GM23248 (cell line): ENCODE measurements around the gene GNG10. TPM values are rescaled to one million over a fixed set of nuclear protein-coding genes. Genes with fewer than 3 reads are reported as not detected.

Experiments used
- DNase-seq: peaks from one replicate; pipeline ENCODE4 v3.0.0-alpha.2; 2015
- H2AFZ ChIP-seq: fragments of 200-600 bp; sonication (generic); 2 replicates; pipeline ENCODE4 v1.6.1; 2016; ENCODE audit warnings: antibody characterized with exemption
- H3F3A ChIP-seq: fragments of 200-600 bp; sonication (generic); 2 replicates; pipeline ENCODE4 v1.6.1; 2016; ENCODE audit warnings: mild to moderate bottlenecking, antibody characterized with exemption, mixed run types; ENCODE audit not compliant: insufficient read depth
- H3K27ac ChIP-seq: fragments of 200-600 bp; sonication (generic); 2 replicates; pipeline ENCODE4 v1.5.1; 2016; ENCODE audit warnings: mild to moderate bottlenecking
- H3K27me3 ChIP-seq: fragments of 200-600 bp; sonication (generic); replicated peaks from 2 replicates; pipeline ENCODE4 v1.6.1; 2016; ENCODE audit warnings: mild to moderate bottlenecking; ENCODE audit not compliant: insufficient read depth
- H3K36me3 ChIP-seq: fragments of 200-600 bp; sonication (generic); 2 replicates; pipeline ENCODE4 v1.6.1; 2016; ENCODE audit warnings: low read depth, mild to moderate bottlenecking
- H3K4me1 ChIP-seq: fragments of 200-600 bp; sonication (generic); 2 replicates; pipeline ENCODE4 v1.6.1; 2016; ENCODE audit warnings: mild to moderate bottlenecking; ENCODE audit not compliant: insufficient read depth
- H3K4me2 ChIP-seq: fragments of 200-600 bp; sonication (generic); one replicate; pipeline ENCODE4 v1.6.1; 2016; ENCODE audit warnings: mild to moderate bottlenecking; ENCODE audit not compliant: unreplicated experiment
- H3K4me3 ChIP-seq: fragments of 200-600 bp; sonication (generic); 2 replicates; pipeline ENCODE4 v1.5.1; 2016; ENCODE audit warnings: mild to moderate bottlenecking
- H3K79me2 ChIP-seq: fragments of 200-600 bp; sonication (generic); 2 replicates; pipeline ENCODE4 v1.6.1; 2016; ENCODE audit warnings: mild to moderate bottlenecking; ENCODE audit not compliant: insufficient read depth
- H3K9ac ChIP-seq: fragments of 200-600 bp; sonication (generic); 2 replicates; pipeline ENCODE4 v1.6.1; 2016; ENCODE audit warnings: mild to moderate bottlenecking
- H3K9me2 ChIP-seq: fragments of 200-600 bp; sonication (generic); 2 replicates; pipeline ENCODE4 v1.6.1; 2016; ENCODE audit warnings: mixed run types, mild to moderate bottlenecking, moderate library complexity; ENCODE audit not compliant: insufficient read depth
- H3K9me3 ChIP-seq: fragments of 200-600 bp; sonication (generic); one replicate; pipeline ENCODE4 v1.6.1; 2017; ENCODE audit warnings: low read depth
- H4K20me1 ChIP-seq: fragments of 200-600 bp; sonication (generic); 2 replicates; pipeline ENCODE4 v1.6.0; 2016; ENCODE audit not compliant: insufficient read depth
- EZH2 ChIP-seq: fragments of 200-600 bp; sonication (generic); IDR thresholded peaks from 2 replicates; pipeline ENCODE4 v1.6.1; 2018; ENCODE audit warnings: antibody characterized with exemption, mild to moderate bottlenecking; ENCODE audit not compliant: insufficient read depth, poor library complexity, severe bottlenecking
- EZH2phosphoT487 ChIP-seq: fragments of 200-600 bp; sonication (generic); IDR thresholded peaks from 2 replicates; pipeline ENCODE4 v1.6.1; 2018; ENCODE audit warnings: antibody characterized with exemption, moderate library complexity, mild to moderate bottlenecking, low read depth; ENCODE audit not compliant: insufficient read depth
- WGBS, 2 experiments: methylation state at CpG; one replicate each; pipeline ENCODE4 v1.1.6; 2015 to 2017; ENCODE audit warnings: low lambda C conversion rate in 2 of 2, low coverage in 1 of 2; ENCODE audit errors: missing lambda C conversion rate in 2 of 2; 5-methylcytosine and 5-hydroxymethylcytosine counted together
- in situ Hi-C: fragments of 300-500 bp; cut with MboI; formaldehyde crosslinking; loops from 2 replicates; pipeline ENCODE4 v1.15.0; 2020
- polyA plus RNA-seq: library from polyadenylated mRNA; unstranded; fragments of >200 nt; fragmentation: Nextera tagmentation; extraction: Ambion mirVana; gene quantifications from 2 replicates; pipeline ENCODE4 v1.2.1, GENCODE V29; 2016
- total RNA-seq: library from RNA; depleted of rRNA; stranded (reverse); fragments of >200 nt; shearing (Covaris generic); gene quantifications from 2 replicates; pipeline ENCODE4 v1.2.3, GENCODE V29; 2014

Gene GNG10
- total and polyA plus RNA-seq, 2 experiments from 2014 or later: 116 to 122 TPM

GRCh38 chr9:111691672-111692329 lies 30.4 kb downstream of the GNG10 start:
- no peaks in the 10 kb centered on the region for H3K9me2 ChIP-seq

GRCh38 chr9:111696796-111697195 lies 35.4 kb downstream of the GNG10 start:
- H3K9me3 ChIP-seq: no peaks in the 10 kb centered on the region
- H3F3A ChIP-seq: no peaks in the 10 kb centered on the region
- H3K9ac ChIP-seq: no peak overlapping the region
- H3K9me2 ChIP-seq: no peaks in the 10 kb centered on the region
- no peak overlapping the region for H2AFZ ChIP-seq
- H3K27me3 ChIP-seq: no peaks in the 10 kb centered on the region
- TF ChIP-seq EZH2phosphoT487 (no peak), EZH2 (no peak)
- H4K20me1 ChIP-seq: no peaks in the 10 kb centered on the region
- no peak overlapping the region for H3K4me2 ChIP-seq
- in situ Hi-C loops: no loop called here
- H3K27ac ChIP-seq: no peak overlapping the region
- no peaks in the 10 kb centered on the region for H3K79me2 ChIP-seq
- DNase-seq: no peak
- H3K4me3 ChIP-seq: no peak overlapping the region
- H3K36me3 ChIP-seq: no peaks in the 10 kb centered on the region
- no peaks in the 10 kb centered on the region; the same call in 1 of the 2 replicates for H3K4me1 ChIP-seq

More at GRCh38 chr9:111691672-111692329, 30.4 kb downstream of the GNG10 start:
- peak overlapping the region; percentile 75 for H2AFZ ChIP-seq
- H3K4me2 ChIP-seq: no peak overlapping the region
- no peaks in the 10 kb centered on the region for H3K9me3 ChIP-seq
- no peaks in the 10 kb centered on the region for H3K36me3 ChIP-seq
- no peaks in the 10 kb centered on the region for H3K27me3 ChIP-seq
- WGBS, 2 experiments: 51 to 52% methylated on average over 5 of the region's 5 CpGs
- peak; percentile 49 for DNase-seq
- H3K9ac ChIP-seq: no peak overlapping the region
- H3K4me3 ChIP-seq: no peak overlapping the region
- no peaks in the 10 kb centered on the region for H4K20me1 ChIP-seq
- no peaks in the 10 kb centered on the region; the same call in 1 of the 2 replicates for H3K4me1 ChIP-seq
- TF ChIP-seq EZH2phosphoT487 (no peak), EZH2 (no peak)
- H3F3A ChIP-seq: no peaks in the 10 kb centered on the region
- no peaks in the 10 kb centered on the region for H3K79me2 ChIP-seq
- H3K27ac ChIP-seq: no peak overlapping the region
- in situ Hi-C loops: no loop called here

GRCh38 chr9:111700776-111701175 lies 39.4 kb downstream of the GNG10 start:
- Histone ChIP-seq H3K36me3 (no peaks in the 10 kb centered on the region), H3K27ac (no peak overlapping the region), H3K4me1 (no peaks in the 10 kb centered on the region), H3K4me2 (no peak overlapping the region), H3K9me3 (no peaks in the 10 kb centered on the region), H2AFZ (no peak overlapping the region), H3F3A (no peaks in the 10 kb centered on the region), H3K79me2 (no peaks in the 10 kb centered on the region), H4K20me1 (no peaks in the 10 kb centered on the region; the same call in 1 of the 2 replicates), H3K27me3 (no peaks in the 10 kb centered on the region), H3K4me3 (no peak overlapping the region), H3K9ac (no peak overlapping the region), H3K9me2 (no peaks in the 10 kb centered on the region)
- TF ChIP-seq EZH2 (no peak), EZH2phosphoT487 (no peak)
- WGBS, 2 experiments: 62 to 71% methylated on average over 1 of the region's 1 CpG
- DNase-seq: no peak
- in situ Hi-C loops: no loop called here

GRCh38 chr9:111704503-111704902 lies 43.1 kb downstream of the GNG10 start:
- H3K4me1 ChIP-seq: no peaks in the 10 kb centered on the region
- H3F3A ChIP-seq: no peaks in the 10 kb centered on the region
- no peaks in the 10 kb centered on the region for H3K36me3 ChIP-seq
- no peak overlapping the region for H3K4me3 ChIP-seq
- no peaks in the 10 kb centered on the region for H3K9me3 ChIP-seq
- WGBS, 2 experiments: 94 to 98% methylated on average over 2 of the region's 2 CpGs
- H3K27ac ChIP-seq: no peak overlapping the region
- DNase-seq: no peak
- no peaks in the 10 kb centered on the region for H3K27me3 ChIP-seq
- no peaks in the 10 kb centered on the region for H3K79me2 ChIP-seq
- H4K20me1 ChIP-seq: no peaks in the 10 kb centered on the region; the same call in 1 of the 2 replicates
- H3K9ac ChIP-seq: no peak overlapping the region
- no peak overlapping the region for H3K4me2 ChIP-seq
- H3K9me2 ChIP-seq: no peaks in the 10 kb centered on the region
- in situ Hi-C loops: no loop called here
- TF ChIP-seq EZH2phosphoT487 (no peak), EZH2 (no peak)
- no peak overlapping the region for H2AFZ ChIP-seq

- no peak overlapping the region for H2AFZ ChIP-seq
- no peaks in the 10 kb centered on the region for H3K79me2 ChIP-seq
- H3K9me2 ChIP-seq: no peaks in the 10 kb centered on the region; the same call in 1 of the 2 replicates
- H3K27ac ChIP-seq: no peak overlapping the region
- no peak overlapping the region for H3K9ac ChIP-seq
- H3K4me2 ChIP-seq: no peak overlapping the region
- H3K36me3 ChIP-seq: no peaks in the 10 kb centered on the region
- H3K4me1 ChIP-seq: no peaks in the 10 kb centered on the region
- no peaks in the 10 kb centered on the region for H3K9me3 ChIP-seq
- 94 to 99% methylated on average over 3 of the region's 3 CpGs for WGBS, 2 experiments
- TF ChIP-seq EZH2: no peak
- H3K27me3 ChIP-seq: no peaks in the 10 kb centered on the region
- H3F3A ChIP-seq: no peaks in the 10 kb centered on the region
- no peak for DNase-seq
- no peak overlapping the region for H3K4me3 ChIP-seq
- H4K20me1 ChIP-seq: no peaks in the 10 kb centered on the region
- in situ Hi-C loops: no loop called here
Measured at GRCh38 chr9:111711548-111711947, 50.1 kb downstream of the GNG10 start.
